Spleen (tissue), 11 donors: Measurements from ENCODE around the gene ZNF438. TPM values are rescaled to one million over a fixed set of nuclear protein-coding genes. Genes with fewer than 3 reads are reported as not detected.

Experiments
- DNase-seq: peaks from one replicate; pipeline ENCODE4 v3.0.0-alpha.2; 2020
- H3K27ac ChIP-seq, 8 donors: fragments of 200-600 bp; sonication (generic) in 7 of 8; 1 replicate in 4 of 8; 2 replicates in 4 of 8; pipeline versions ENCODE4 v1.5.0 to v1.8.0; 2016 to 2021; ENCODE audit warnings: inconsistent platforms in 4 of 8, mild to moderate bottlenecking in 4 of 8, moderate library complexity in 1 of 8
- H3K27me3 ChIP-seq, 7 donors: fragments of 200-600 bp; sonication (generic) in 6 of 7; replicated peaks in 1 of 7; 1 replicate in 4 of 7; 2 replicates in 3 of 7; pipeline versions ENCODE4 v1.5.0 to v1.8.0; 2016 to 2021; ENCODE audit warnings: inconsistent platforms in 3 of 7, mild to moderate bottlenecking in 1 of 7
- H3K36me3 ChIP-seq, 6 donors: fragments of 200-600 bp; sonication (generic) in 5 of 6; 1 replicate in 4 of 6; 2 replicates in 2 of 6; pipeline versions ENCODE4 v1.5.0 to v1.8.0; 2016 to 2021; ENCODE audit warnings: inconsistent platforms in 2 of 6
- H3K4me1 ChIP-seq, 6 donors: fragments of 200-600 bp; sonication (generic) in 5 of 6; 1 replicate in 3 of 6; 2 replicates in 3 of 6; pipeline versions ENCODE4 v1.5.0 to v1.8.0; 2016 to 2021; ENCODE audit warnings: inconsistent platforms in 3 of 6
- H3K4me3 ChIP-seq, 8 donors: fragments of 200-600 bp; sonication (generic) in 7 of 8; 1 replicate in 4 of 8; 2 replicates in 4 of 8; pipeline versions ENCODE4 v1.5.0 to v1.8.0; 2016 to 2021; ENCODE audit warnings: inconsistent platforms in 4 of 8, mild to moderate bottlenecking in 4 of 8, moderate library complexity in 2 of 8
- H3K9me3 ChIP-seq, 8 donors: fragments of 200-600 bp; sonication (generic) in 7 of 8; 1 replicate in 4 of 8; 2 replicates in 4 of 8; pipeline versions ENCODE4 v1.5.0 to v1.8.0; 2016 to 2021; ENCODE audit warnings: inconsistent platforms in 4 of 8
- CTCF ChIP-seq, 11 experiments: fragments of 200-600 bp in 7 of 11; fragments of 450-650 bp in 4 of 11; sonication (generic) in 4 of 11; IDR thresholded peaks in 8 of 11; conservative IDR thresholded peaks in 3 of 11; 1 replicate in 7 of 11; 2 replicates in 4 of 11; pipeline versions ENCODE4 v1.4.0 to v1.8.0; 2016 to 2021; ENCODE audit warnings: antibody characterized with exemption in 11 of 11, inconsistent platforms in 4 of 11, mild to moderate bottlenecking in 1 of 11
- POLR2A ChIP-seq, 3 donors: fragments of 450-650 bp; IDR thresholded peaks; one replicate each; pipeline ENCODE4 v1.5.1; 2017; ENCODE audit warnings: antibody characterized with exemption in 3 of 3, mild to moderate bottlenecking in 1 of 3
- POLR2AphosphoS5 ChIP-seq, 3 donors: sonication (generic); formaldehyde crosslinking; IDR thresholded peaks; one replicate each; pipeline ENCODE4 v1.5.1; 2017; ENCODE audit warnings: antibody characterized with exemption in 3 of 3
- WGBS, 5 donors: extraction: QIAGEN DNeasy Blood & Tissue Kit in 3 of 5; methylation state at CpG; one replicate each; pipeline versions ENCODE4 v1.1.5 to v1.1.7; 2013 to 2018; 5-methylcytosine and 5-hydroxymethylcytosine counted together
- intact Hi-C: fragments of 100-400 bp; cut with DNase I; formaldehyde crosslinking; loops from one replicate; pipeline ENCODE4 v1.15.0; 2023; ENCODE audit warnings: low total_unique reads
- polyA plus RNA-seq, 3 donors: library from polyadenylated mRNA; stranded (reverse); fragments of 200-250 nt; gene quantifications; one replicate each; pipeline ENCODE4 v1.2.1, GENCODE V29; 2013
- total RNA-seq, 7 donors: library from RNA; depleted of rRNA in 3 of 7; stranded (reverse); fragments of >200 nt in 3 of 7; fragmentation: NEBNext Ultra II Directional in 4 of 7; extraction: Animal tissue kit (Norgen Biotek cat#: 25700) in 4 of 7; gene quantifications; one replicate each; pipeline versions ENCODE4 v1.1.0 to v1.2.1, GENCODE V29; 2016 to 2021
- donor health status: healthy with polysubstance abuse.
- donor health status: DM: no; HTN: no; CAD: no; lungs with moderate emphysema.
- donor health status: DM: no; HTN: no; CAD: no.
- donor health status: Bipolar disorder and iron deficiency.
- donor health status: healthy.
- donor health status: DM: no; HTN: no; CAD: no.
- donor health status: DM: yes; HTN: yes; CAD: no.

ZNF438 gene
- total and polyA plus RNA-seq, 10 donors = 4.4 to 23.1 (median 13.9) TPM

- Histone ChIP-seq H3K27ac (no peak overlapping the region), H3K36me3 (peaks cover 0 to 16% (median 8%) of the 10 kb centered on the region in 6 donors), H3K4me1 (no peaks in the 10 kb centered on the region), H3K9me3 (no peaks in the 10 kb centered on the region), H3K4me3 (no peak overlapping the region), H3K27me3 (no peaks in the 10 kb centered on the region)
- TF ChIP-seq POLR2AphosphoS5 (IDR thresholded peaks at IDR 0.05) = no peak
- TF ChIP-seq CTCF (IDR thresholded peaks at IDR 0.05 in 8 of 11, conservative IDR thresholded peaks at IDR 0.05 in 3 of 11) = no peak
- no peak for TF ChIP-seq POLR2A (IDR thresholded peaks at IDR 0.05)
- no peak for DNase-seq
- intact Hi-C loops = no loop called here
Measured at GRCh38 chr10:30897048-30897447, 134.6 kb downstream of the ZNF438 start.

GRCh38 chr10:30894221-30894620 lies 137.4 kb downstream of the ZNF438 start:
- Histone ChIP-seq H3K27ac (no peak overlapping the region), H3K4me3 (no peak overlapping the region), H3K36me3 (no peaks in the 10 kb centered on the region), H3K4me1 (no peaks in the 10 kb centered on the region), H3K27me3 (no peaks in the 10 kb centered on the region), H3K9me3 (no peaks in the 10 kb centered on the region)
- WGBS, 5 donors = 76 to 90% (median 86%) methylated on average over 5 of the region's 5 CpGs
- intact Hi-C loops = no loop called here
- no peak for DNase-seq
- TF ChIP-seq POLR2A (IDR thresholded peaks at IDR 0.05) = no peak
- no peak for TF ChIP-seq CTCF (IDR thresholded peaks at IDR 0.05 in 8 of 11, conservative IDR thresholded peaks at IDR 0.05 in 3 of 11)

GRCh38 chr10:30893208-30893607 lies 138.5 kb downstream of the ZNF438 start:
- H3K27me3 ChIP-seq = no peaks in the 10 kb centered on the region
- no peak for DNase-seq
- H3K9me3 ChIP-seq = no peaks in the 10 kb centered on the region
- no peak for TF ChIP-seq CTCF (IDR thresholded peaks at IDR 0.05 in 8 of 11, conservative IDR thresholded peaks at IDR 0.05 in 3 of 11)
- no peak for TF ChIP-seq POLR2A (IDR thresholded peaks at IDR 0.05)
- no peak for TF ChIP-seq POLR2AphosphoS5 (IDR thresholded peaks at IDR 0.05)
- 46 to 66% (median 56%) methylated on average over 1 of the region's 1 CpG for WGBS, 5 donors
- H3K36me3 ChIP-seq = no peaks in the 10 kb centered on the region
- H3K4me3 ChIP-seq = no peak overlapping the region
- intact Hi-C loops = no loop called here
- H3K27ac ChIP-seq = no peak overlapping the region
- H3K4me1 ChIP-seq = no peaks in the 10 kb centered on the region

- Histone ChIP-seq H3K36me3 (no peaks in the 10 kb centered on the region), H3K9me3 (no peaks in the 10 kb centered on the region), H3K27ac (no peak overlapping the region), H3K4me3 (no peak overlapping the region), H3K27me3 (no peaks in the 10 kb centered on the region), H3K4me1 (no peaks in the 10 kb centered on the region)
- intact Hi-C loops = no loop called here
- no peak for TF ChIP-seq POLR2AphosphoS5 (IDR thresholded peaks at IDR 0.05)
- no peak for TF ChIP-seq POLR2A (IDR thresholded peaks at IDR 0.05)
- TF ChIP-seq CTCF (IDR thresholded peaks at IDR 0.05 in 8 of 11, conservative IDR thresholded peaks at IDR 0.05 in 3 of 11) = no peak
- DNase-seq = no peak
- WGBS, 5 donors = 91 to 98% (median 96%) methylated on average over 1 of the region's 1 CpG
Measured at GRCh38 chr10:30887839-30888238, 143.8 kb downstream of the ZNF438 start.
